ENCODE measurements around the gene RBM48.

DNA sequence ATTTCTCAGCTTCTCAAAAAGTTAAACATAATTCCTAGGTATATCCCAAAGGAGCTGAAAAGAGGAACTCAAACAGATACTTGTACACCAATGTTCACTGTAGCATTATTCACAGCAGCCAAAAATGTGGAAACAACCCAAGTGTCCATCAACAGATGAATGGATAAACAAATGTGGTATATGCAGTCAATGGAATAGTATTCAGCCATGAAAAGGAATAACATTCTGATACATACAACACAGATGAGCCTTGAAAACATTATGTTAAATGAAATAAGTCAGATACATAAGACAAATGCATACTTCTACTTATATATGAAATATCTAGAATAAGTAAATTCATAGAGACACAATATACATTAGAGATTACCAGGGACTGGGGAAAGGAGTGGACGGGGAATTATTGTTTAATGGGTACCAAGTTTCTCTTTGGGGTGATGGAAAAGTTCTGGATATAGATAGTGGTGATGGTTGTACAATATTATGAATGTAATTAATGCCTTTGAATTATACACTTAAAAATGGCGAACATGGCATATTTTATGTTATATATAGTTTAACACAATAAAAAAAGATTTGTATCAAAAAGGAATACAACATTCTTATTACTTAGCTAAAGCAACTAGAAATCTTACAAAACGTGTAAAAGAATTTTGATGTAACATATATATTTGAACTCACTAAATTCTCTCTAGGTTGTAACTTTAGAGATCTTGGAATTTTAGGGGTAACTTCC, 15.3 kb upstream of the RBM48 start:
- TF ChIP-seq, protein P1, sequence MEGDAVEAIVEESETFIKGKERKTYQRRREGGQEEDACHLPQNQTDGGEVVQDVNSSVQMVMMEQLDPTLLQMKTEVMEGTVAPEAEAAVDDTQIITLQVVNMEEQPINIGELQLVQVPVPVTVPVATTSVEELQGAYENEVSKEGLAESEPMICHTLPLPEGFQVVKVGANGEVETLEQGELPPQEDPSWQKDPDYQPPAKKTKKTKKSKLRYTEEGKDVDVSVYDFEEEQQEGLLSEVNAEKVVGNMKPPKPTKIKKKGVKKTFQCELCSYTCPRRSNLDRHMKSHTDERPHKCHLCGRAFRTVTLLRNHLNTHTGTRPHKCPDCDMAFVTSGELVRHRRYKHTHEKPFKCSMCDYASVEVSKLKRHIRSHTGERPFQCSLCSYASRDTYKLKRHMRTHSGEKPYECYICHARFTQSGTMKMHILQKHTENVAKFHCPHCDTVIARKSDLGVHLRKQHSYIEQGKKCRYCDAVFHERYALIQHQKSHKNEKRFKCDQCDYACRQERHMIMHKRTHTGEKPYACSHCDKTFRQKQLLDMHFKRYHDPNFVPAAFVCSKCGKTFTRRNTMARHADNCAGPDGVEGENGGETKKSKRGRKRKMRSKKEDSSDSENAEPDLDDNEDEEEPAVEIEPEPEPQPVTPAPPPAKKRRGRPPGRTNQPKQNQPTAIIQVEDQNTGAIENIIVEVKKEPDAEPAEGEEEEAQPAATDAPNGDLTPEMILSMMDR (IDR thresholded peaks at IDR 0.05): no peak
- TF ChIP-seq EZH2 (IDR thresholded peaks at IDR 0.05; ENCODE audit: borderline replicate concordance, insufficient read depth, low read depth, low read length, poor library complexity, severe bottlenecking): no peak
